SK-N-MC (cell line): ENCODE measurements around the gene DNAH8.

Source experiments
- EZH2 ChIP-seq: fragments of 200-600 bp; sonication (generic); IDR thresholded peaks from one replicate; pipeline ENCODE4 v1.6.1; 2017; ENCODE audit warnings: antibody characterized with exemption
- FOXP2 ChIP-seq: optimal IDR thresholded peaks from 2 replicates; pipeline ENCODE3; 2011; ENCODE audit warnings: mild to moderate bottlenecking, moderate library complexity; ENCODE audit not compliant: insufficient read depth; ENCODE audit errors: extremely low read length, control extremely low read depth
- POLR2AphosphoS5 ChIP-seq: IDR thresholded peaks from 2 replicates; pipeline ENCODE4 v1.6.1; 2012; ENCODE audit warnings: mild to moderate bottlenecking, low read depth, low read length, borderline replicate concordance

- TF ChIP-seq EZH2 (no peak), POLR2AphosphoS5 (no peak), FOXP2 (no peak)
Observed at GRCh38 chr6:39061588-39061987, 346.5 kb downstream of the DNAH8 start.
